DOHH2 (cell line): ENCODE measurements around the gene METTL1.

Experiments used
- H3F3A ChIP-seq: fragments of 200-600 bp; sonication (generic), shearing (Covaris generic); 2 replicates; pipeline ENCODE4 v1.6.0; 2016; ENCODE audit warnings: antibody characterized with exemption, mild to moderate bottlenecking; ENCODE audit not compliant: control insufficient read depth, insufficient read depth
- H3K27ac ChIP-seq: fragments of 200-600 bp; sonication (generic); 2 replicates; pipeline ENCODE4 v1.5.1; 2014; ENCODE audit warnings: low read depth, mild to moderate bottlenecking, low read length, moderate library complexity
- H3K27me3 ChIP-seq: fragments of 200-600 bp; sonication (generic); 2 replicates; pipeline ENCODE4 v1.6.1; 2014; ENCODE audit warnings: mild to moderate bottlenecking, low read length, mixed read lengths; ENCODE audit not compliant: control insufficient read depth
- H3K36me3 ChIP-seq: fragments of 200-600 bp; sonication (generic); 2 replicates; pipeline ENCODE4 v1.6.1; 2014; ENCODE audit warnings: mild to moderate bottlenecking, low read length, moderate library complexity, mixed read lengths; ENCODE audit not compliant: control insufficient read depth
- H3K4me1 ChIP-seq: fragments of 200-600 bp; sonication (generic); 2 replicates; pipeline ENCODE4 v1.6.1; 2014; ENCODE audit warnings: mild to moderate bottlenecking, low read length, mixed read lengths; ENCODE audit not compliant: control insufficient read depth
- H3K4me2 ChIP-seq: fragments of 200-600 bp; sonication (generic); 2 replicates; pipeline ENCODE4 v1.6.0; 2014; ENCODE audit warnings: mild to moderate bottlenecking, low read length, moderate library complexity
- H3K4me3 ChIP-seq: fragments of 200-600 bp; sonication (generic); 2 replicates; pipeline ENCODE4 v1.5.1; 2014; ENCODE audit warnings: mild to moderate bottlenecking, low read length, mixed read lengths
- H3K79me2 ChIP-seq: fragments of 200-600 bp; sonication (generic); 2 replicates; pipeline ENCODE4 v1.6.1; 2014; ENCODE audit warnings: mild to moderate bottlenecking, low read length, mixed read lengths; ENCODE audit not compliant: control insufficient read depth
- H3K9me2 ChIP-seq: fragments of 200-600 bp; sonication (generic); replicated peaks from 2 replicates; pipeline ENCODE4 v1.6.1; 2014; ENCODE audit warnings: mild to moderate bottlenecking, low read length, mixed read lengths; ENCODE audit not compliant: control insufficient read depth
- H3K9me3 ChIP-seq: fragments of 200-600 bp; sonication (generic); 2 replicates; pipeline ENCODE4 v1.6.1; 2014; ENCODE audit warnings: antibody characterized with exemption, low read length, mixed read lengths; ENCODE audit not compliant: control insufficient read depth, insufficient read depth
- H4K20me1 ChIP-seq: fragments of 200-600 bp; sonication (generic); 2 replicates; pipeline ENCODE4 v1.6.0; 2014; ENCODE audit warnings: low read depth, mild to moderate bottlenecking, antibody characterized with exemption, low read length, moderate library complexity; ENCODE audit not compliant: control insufficient read depth, insufficient read depth
- EZH2phosphoT487 ChIP-seq: fragments of 200-600 bp; sonication (generic); IDR thresholded peaks from 2 replicates; pipeline ENCODE4 v1.6.1; 2017; ENCODE audit warnings: borderline replicate concordance, mild to moderate bottlenecking, antibody characterized with exemption, low read length, moderate library complexity, mixed read lengths
- TF ChIP-seq, protein P1 (sequence below): fragments of 200-600 bp; sonication (generic); IDR thresholded peaks from one replicate; pipeline ENCODE4 v1.5.1; 2014; ENCODE audit warnings: antibody characterized with exemption, mild to moderate bottlenecking, low read depth, low read length; ENCODE audit not compliant: poor library complexity, severe bottlenecking

The METTL1 gene

DNA sequence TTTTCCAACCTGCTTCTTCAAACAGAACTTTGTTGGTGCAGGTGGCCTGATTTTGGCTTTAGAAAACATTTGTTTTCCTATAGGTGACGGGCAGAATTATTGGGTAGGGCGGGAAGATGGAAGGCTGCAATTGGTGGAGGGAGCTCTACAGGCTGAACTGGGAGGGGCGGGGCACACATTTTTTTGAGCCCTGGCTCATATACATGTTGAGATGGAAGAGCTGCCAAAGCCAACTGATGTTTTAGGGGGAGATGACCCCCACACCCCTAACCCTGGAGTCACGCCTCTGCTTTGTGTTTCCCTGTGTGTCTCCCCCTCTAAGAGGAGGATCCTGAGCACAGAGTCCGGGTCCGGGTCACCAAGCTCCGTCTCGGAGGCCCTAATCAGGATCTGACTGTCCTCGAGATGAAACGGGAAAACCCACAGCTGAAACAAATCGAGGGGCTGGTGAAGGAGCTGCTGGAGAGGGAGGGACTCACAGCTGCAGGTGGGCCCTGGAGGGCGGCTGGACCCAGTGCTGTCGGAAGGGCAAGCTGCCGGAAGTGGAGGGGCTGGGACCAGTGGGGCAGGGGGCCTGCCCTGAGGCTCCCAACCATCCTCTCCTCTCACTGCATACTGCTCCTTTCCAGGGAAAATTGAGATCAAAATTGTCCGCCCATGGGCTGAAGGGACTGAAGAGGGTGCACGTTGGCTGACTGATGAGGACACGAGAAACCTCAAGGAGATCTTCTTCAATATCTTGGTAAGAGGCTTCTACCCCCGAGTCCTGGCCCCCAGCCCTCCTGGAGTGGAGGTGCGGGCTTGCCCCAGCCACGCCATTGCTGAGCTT, 51.9 kb downstream of the METTL1 start:
- no peak overlapping the region for H3K27ac ChIP-seq
- H3K36me3 ChIP-seq = peaks cover 56% of the 10 kb centered on the region
- peaks cover 11% of the 10 kb centered on the region; the same call in 1 of the 2 replicates for H3F3A ChIP-seq
- H3K9me3 ChIP-seq = no peaks in the 10 kb centered on the region
- H3K4me3 ChIP-seq = no peak overlapping the region
- H4K20me1 ChIP-seq = no peaks in the 10 kb centered on the region
- H3K9me2 ChIP-seq = no peaks in the 10 kb centered on the region
- TF ChIP-seq, protein P1, sequence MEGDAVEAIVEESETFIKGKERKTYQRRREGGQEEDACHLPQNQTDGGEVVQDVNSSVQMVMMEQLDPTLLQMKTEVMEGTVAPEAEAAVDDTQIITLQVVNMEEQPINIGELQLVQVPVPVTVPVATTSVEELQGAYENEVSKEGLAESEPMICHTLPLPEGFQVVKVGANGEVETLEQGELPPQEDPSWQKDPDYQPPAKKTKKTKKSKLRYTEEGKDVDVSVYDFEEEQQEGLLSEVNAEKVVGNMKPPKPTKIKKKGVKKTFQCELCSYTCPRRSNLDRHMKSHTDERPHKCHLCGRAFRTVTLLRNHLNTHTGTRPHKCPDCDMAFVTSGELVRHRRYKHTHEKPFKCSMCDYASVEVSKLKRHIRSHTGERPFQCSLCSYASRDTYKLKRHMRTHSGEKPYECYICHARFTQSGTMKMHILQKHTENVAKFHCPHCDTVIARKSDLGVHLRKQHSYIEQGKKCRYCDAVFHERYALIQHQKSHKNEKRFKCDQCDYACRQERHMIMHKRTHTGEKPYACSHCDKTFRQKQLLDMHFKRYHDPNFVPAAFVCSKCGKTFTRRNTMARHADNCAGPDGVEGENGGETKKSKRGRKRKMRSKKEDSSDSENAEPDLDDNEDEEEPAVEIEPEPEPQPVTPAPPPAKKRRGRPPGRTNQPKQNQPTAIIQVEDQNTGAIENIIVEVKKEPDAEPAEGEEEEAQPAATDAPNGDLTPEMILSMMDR = no peak
- TF ChIP-seq EZH2phosphoT487 = no peak
- no peaks in the 10 kb centered on the region for H3K79me2 ChIP-seq
- peaks cover 9% of the 10 kb centered on the region for H3K4me1 ChIP-seq
- H3K27me3 ChIP-seq = no peaks in the 10 kb centered on the region
- no peak overlapping the region for H3K4me2 ChIP-seq

DNA sequence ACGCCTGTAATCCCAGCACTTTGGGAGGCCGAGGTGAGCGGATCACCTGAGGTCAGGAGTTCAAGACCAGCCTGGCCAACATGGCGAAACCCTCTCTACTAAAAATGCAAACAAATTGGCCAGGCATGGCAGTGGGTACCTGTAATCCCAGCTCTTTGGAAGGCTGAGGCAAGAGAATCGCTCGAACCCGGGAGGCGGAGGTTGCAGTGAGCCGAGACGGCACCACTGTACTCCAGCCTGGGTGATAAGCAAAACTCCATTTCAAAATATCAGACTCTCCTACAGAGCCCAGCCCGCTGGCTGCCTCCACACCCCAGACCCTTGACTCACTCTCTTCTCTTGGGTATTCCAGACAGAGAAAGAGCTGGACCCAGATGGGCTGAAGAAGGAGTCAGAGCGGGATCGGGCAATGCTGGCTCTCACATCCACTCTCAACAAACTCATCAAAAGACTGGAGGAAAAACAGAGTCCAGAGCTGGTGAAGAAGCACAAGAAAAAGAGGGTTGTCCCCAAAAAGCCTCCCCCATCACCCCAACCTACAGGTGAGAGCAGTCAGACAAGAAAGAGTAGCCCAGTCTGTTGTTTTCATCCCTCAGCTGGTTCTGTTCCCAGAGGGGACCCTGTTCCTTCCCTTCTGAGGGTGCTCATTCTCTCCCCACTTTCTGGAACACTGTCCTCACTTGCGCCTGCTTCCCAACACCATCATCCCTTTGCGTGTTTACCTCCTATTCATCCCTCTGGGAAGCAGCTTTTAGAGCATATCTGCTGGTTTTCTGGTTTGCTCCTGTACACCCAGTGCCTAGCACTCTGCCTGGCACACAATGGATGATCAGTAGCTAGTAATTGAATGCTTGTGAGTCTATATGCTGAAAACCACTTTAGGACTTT, 53.0 kb downstream of the METTL1 start:
- H3K9me2 ChIP-seq = no peaks in the 10 kb centered on the region
- no peaks in the 10 kb centered on the region for H4K20me1 ChIP-seq
- no peaks in the 10 kb centered on the region for H3K9me3 ChIP-seq
- peaks cover 56% of the 10 kb centered on the region for H3K36me3 ChIP-seq
- H3K4me3 ChIP-seq = no peak overlapping the region
- no peak for TF ChIP-seq EZH2phosphoT487
- TF ChIP-seq, protein P1 = no peak
- H3K27ac ChIP-seq = no peak overlapping the region
- H3K4me2 ChIP-seq = no peak overlapping the region
- H3K4me1 ChIP-seq = peaks cover 5% of the 10 kb centered on the region
- no peaks in the 10 kb centered on the region for H3K27me3 ChIP-seq
- H3K79me2 ChIP-seq = no peaks in the 10 kb centered on the region
- H3F3A ChIP-seq = peaks cover 8% of the 10 kb centered on the region; the same call in 1 of the 2 replicates
